IMR-90 (cell line): ENCODE results near the gene MEGF8. TPM values are rescaled to one million over a fixed set of nuclear protein-coding genes. Genes with fewer than 3 reads are reported as not detected.

Source experiments
- ATAC-seq: fragments of 200-7000 bp; cut with Tn5 transposase; 2 replicates; pipeline ENCODE4 v1.9.1; 2020; ENCODE audit warnings: low read depth, mild to moderate bottlenecking, moderate library complexity
- BruUV-seq: library from RNA; stranded (reverse); fragments of 400-500 nt; replicated peaks from 2 replicates; lab custom pipeline; 2021; lab: Mats Ljungman, UMichigan
- CTCF ChIA-PET: fragments of 300-600 bp; formaldehyde crosslinking; extraction: SDS; loops from one replicate; lab custom pipeline; 2021; ENCODE audit warnings: antibody characterized with exemption; lab: Yijun Ruan, JAX
- POLR2A ChIA-PET: fragments of 300-600 bp; sonication (Branson Sonifier 250); formaldehyde crosslinking; loops from one replicate; lab custom pipeline; 2022; ENCODE audit warnings: antibody characterized with exemption; ENCODE audit not compliant: unreplicated experiment; lab: Charles Lee
- DNase-seq: peaks from one replicate; pipeline ENCODE4 v3.0.0; 2013
- H2AFZ ChIP-seq: replicated peaks from 2 replicates; pipeline ENCODE3; 2013; ENCODE audit warnings: low read length, mild to moderate bottlenecking; ENCODE audit not compliant: poor library complexity
- H2AK5ac ChIP-seq: 2 replicates; pipeline ENCODE4 v1.6.1; 2013; ENCODE audit warnings: low read depth, low read length, inconsistent platforms
- H2AK9ac ChIP-seq: replicated peaks from 2 replicates; pipeline ENCODE3; 2013; ENCODE audit warnings: mild to moderate bottlenecking, low read depth, low read length, moderate library complexity; ENCODE audit not compliant: poor library complexity
- H2BK120ac ChIP-seq: 2 replicates; pipeline ENCODE4 v1.6.1; 2013; ENCODE audit warnings: low read depth, low read length, inconsistent platforms
- H2BK15ac ChIP-seq: 3 replicates; pipeline ENCODE4 v1.6.1; 2013; ENCODE audit warnings: low read depth, low read length, inconsistent platforms
- H2BK20ac ChIP-seq: 2 replicates; pipeline ENCODE4 v1.6.1; 2013; ENCODE audit warnings: low read depth, mild to moderate bottlenecking, inconsistent platforms, low read length, moderate library complexity
- H2BK5ac ChIP-seq: 2 replicates; pipeline ENCODE4 v1.6.1; 2013; ENCODE audit warnings: mild to moderate bottlenecking, low read depth, low read length, inconsistent platforms; ENCODE audit not compliant: poor library complexity, severe bottlenecking
- H3K14ac ChIP-seq: replicated peaks from 2 replicates; pipeline ENCODE4 v1.6.1; 2013; ENCODE audit warnings: low read depth, low read length, inconsistent platforms
- H3K18ac ChIP-seq: 2 replicates; pipeline ENCODE4 v1.6.1; 2013; ENCODE audit warnings: low read depth, low read length, control low read depth
- H3K23ac ChIP-seq: 2 replicates; pipeline ENCODE4 v1.6.1; 2013; ENCODE audit warnings: low read depth, low read length, inconsistent platforms
- H3K27ac ChIP-seq: 2 replicates; pipeline ENCODE4 v1.5.1; 2013; ENCODE audit warnings: mild to moderate bottlenecking, control low read depth, low read length; ENCODE audit not compliant: insufficient read depth
- H3K27me3 ChIP-seq: 2 replicates; pipeline ENCODE4 v1.6.1; 2013; ENCODE audit warnings: low read length; ENCODE audit not compliant: control insufficient read depth, insufficient read depth
- H3K36me3 ChIP-seq: 2 replicates; pipeline ENCODE4 v1.6.1; 2013; ENCODE audit warnings: low read length, mixed read lengths; ENCODE audit not compliant: control insufficient read depth, insufficient read depth
- H3K4ac ChIP-seq: 2 replicates; pipeline ENCODE4 v1.6.1; 2013; ENCODE audit warnings: low read depth, low read length, inconsistent platforms
- H3K4me1 ChIP-seq: 2 replicates; pipeline ENCODE4 v1.6.1; 2013; ENCODE audit warnings: low read length, mixed read lengths; ENCODE audit not compliant: control insufficient read depth, insufficient read depth
- H3K4me2 ChIP-seq: 2 replicates; pipeline ENCODE4 v1.6.1; 2013; ENCODE audit warnings: low read depth, mild to moderate bottlenecking, control low read depth, low read length, moderate library complexity
- H3K4me3 ChIP-seq: 2 replicates; pipeline ENCODE4 v1.5.1; 2013; ENCODE audit warnings: low read depth, mild to moderate bottlenecking, control low read depth, low read length, moderate library complexity; ENCODE audit not compliant: insufficient read depth
- H3K56ac ChIP-seq: 2 replicates; pipeline ENCODE4 v1.6.1; 2013; ENCODE audit warnings: low read length, inconsistent platforms; ENCODE audit not compliant: insufficient read depth; ENCODE audit errors: extremely low read depth
- H3K79me1 ChIP-seq, 2 experiments: 2 replicates each; pipeline ENCODE4 v1.6.1; 2013; ENCODE audit warnings: low read length in 2 of 2, inconsistent platforms in 1 of 2, low read depth in 1 of 2
- H3K9ac ChIP-seq: 2 replicates; pipeline ENCODE4 v1.6.1; 2013; ENCODE audit warnings: low read depth, low read length, control low read depth
- H3K9me1 ChIP-seq: 2 replicates; pipeline ENCODE4 v1.6.1; 2013; ENCODE audit warnings: low read length, inconsistent platforms; ENCODE audit not compliant: insufficient read depth
- H3K9me3 ChIP-seq: 2 replicates; pipeline ENCODE4 v1.6.1; 2013; ENCODE audit warnings: low read length; ENCODE audit not compliant: control insufficient read depth, insufficient read depth
- H4K20me1 ChIP-seq: 2 replicates; pipeline ENCODE4 v1.6.1; 2013; ENCODE audit warnings: low read length, inconsistent platforms; ENCODE audit not compliant: insufficient read depth
- H4K5ac ChIP-seq: 2 replicates; pipeline ENCODE4 v1.6.1; 2013; ENCODE audit warnings: mild to moderate bottlenecking, low read depth, low read length, control low read depth
- H4K8ac ChIP-seq, 2 experiments: 2 replicates each; pipeline ENCODE4 v1.6.1; 2013; ENCODE audit warnings: low read depth in 2 of 2, low read length in 2 of 2, control low read depth in 1 of 2, inconsistent platforms in 1 of 2
- H4K91ac ChIP-seq: 2 replicates; pipeline ENCODE4 v1.6.1; 2013; ENCODE audit warnings: low read depth, low read length, inconsistent platforms; ENCODE audit not compliant: insufficient read depth
- CHD1 ChIP-seq: IDR thresholded peaks from 2 replicates; pipeline ENCODE4 v1.6.1; 2012; ENCODE audit warnings: low read depth, low read length, improper control_type of control experiment
- MAFK ChIP-seq: IDR thresholded peaks from 2 replicates; pipeline ENCODE4 v1.6.1; 2012; ENCODE audit warnings: low read depth, low read length, improper control_type of control experiment
- RCOR1 ChIP-seq: IDR thresholded peaks from 2 replicates; pipeline ENCODE4 v1.6.1; 2012; ENCODE audit warnings: mild to moderate bottlenecking, low read length, improper control_type of control experiment; ENCODE audit not compliant: insufficient replicate concordance
- SMC3 ChIP-seq: fragments of 150-350 bp; IDR thresholded peaks from 2 replicates; pipeline ENCODE4 v1.6.1; 2016; ENCODE audit warnings: low read depth, mild to moderate bottlenecking, antibody characterized with exemption, low read length, moderate library complexity
- WGBS, 2 experiments: methylation state at CpG; one replicate each; pipeline versions ENCODE4 v1.1.5 to v1.1.7; 2013; ENCODE audit warnings: missing lambda C conversion rate in 2 of 2; ENCODE audit not compliant: insufficient read length in 1 of 2; ENCODE audit errors: extremely low coverage in 2 of 2; 5-methylcytosine and 5-hydroxymethylcytosine counted together
- dilution Hi-C: fragments of 300-500 bp; cut with HindIII; formaldehyde crosslinking; loops from one replicate; pipeline ENCODE4 v1.14.3; 2018; ENCODE audit warnings: low sequenced_read_pairs; ENCODE audit not compliant: unreplicated experiment
- in situ Hi-C: fragments of 300-500 bp; cut with MboI; formaldehyde crosslinking; loops from 3 replicates; pipeline ENCODE4 v1.14.3; 2019; ENCODE audit warnings: low sequenced_read_pairs, inconsistent platforms, mixed read lengths
- intact Hi-C: fragments of 100-400 bp; cut with micrococcal nuclease; formaldehyde crosslinking; loops from 2 replicates; pipeline ENCODE4 v1.10.0; 2022
- polyA plus RNA-seq, 3 experiments: library from polyadenylated mRNA; depleted of rRNA; stranded (reverse); fragments of >200 nt; gene quantifications; 2 replicates each; pipeline ENCODE4 v1.2.3, GENCODE V29; 2012; ENCODE audit warnings: low replicate concordance in 1 of 3
- total RNA-seq: library from RNA; depleted of rRNA; stranded (reverse); fragments of >200 nt; gene quantifications from 2 replicates; pipeline ENCODE4 v1.2.3, GENCODE V29; 2012
- TF ChIP-seq, protein P1 (sequence below): fragments of 150-350 bp; IDR thresholded peaks from 2 replicates; pipeline ENCODE4 v1.6.1; 2017; ENCODE audit warnings: mild to moderate bottlenecking, antibody characterized with exemption, low read length, low read depth

MEGF8 gene
- total and polyA plus RNA-seq, 2 of the 4 experiments (the other 2 are of a cell fraction), result 2.3 to 12.5 TPM

DNA sequence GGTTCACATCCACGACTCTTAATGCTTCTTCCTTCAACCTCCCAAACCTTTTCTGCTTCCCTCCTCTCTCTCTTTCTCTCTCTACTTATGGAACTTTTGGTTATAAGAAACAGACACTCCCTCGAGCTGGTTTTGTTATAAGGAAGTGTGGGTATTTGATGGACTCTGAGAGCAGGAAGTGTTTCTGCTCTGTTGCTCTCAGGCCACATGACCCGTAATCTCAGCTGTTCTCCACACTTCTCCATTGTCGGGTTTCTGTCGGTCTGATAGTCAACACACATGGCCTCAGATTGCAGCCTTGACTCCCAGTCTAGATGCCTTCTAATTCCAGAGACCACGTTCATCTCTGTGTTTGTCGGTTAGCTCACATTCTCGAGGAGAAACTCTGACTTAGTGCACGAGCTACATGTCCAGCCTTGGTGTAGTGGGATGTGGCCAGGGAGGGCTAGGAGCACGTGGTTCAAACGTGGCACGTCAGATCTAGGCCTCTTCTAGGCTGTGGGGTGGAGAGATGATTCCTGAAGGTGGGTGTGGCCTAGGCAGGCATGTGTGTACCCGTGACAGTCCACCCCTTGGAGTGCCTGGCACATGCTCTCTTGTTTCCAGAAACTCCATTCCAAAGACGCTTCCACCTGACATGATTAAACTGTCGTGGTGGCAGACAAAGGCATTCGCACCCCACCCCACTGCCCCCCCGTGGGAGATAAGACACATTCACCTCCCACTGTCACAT is 38.3 kb downstream of the MEGF8 start:
- WGBS, 2 experiments, result 93% methylated on average over 6 of the region's 17 CpGs; no CpG with 5 or more reads in 1 of the 2 experiments
- H3K4me2 ChIP-seq, result no peak overlapping the region
- DNase-seq, result no peak
- no peak overlapping the region for H3K4ac ChIP-seq
- no peak overlapping the region for H2BK5ac ChIP-seq
- no peak overlapping the region for H4K8ac ChIP-seq
- H4K20me1 ChIP-seq, result peaks cover 3% of the 10 kb centered on the region; the same call in 1 of the 2 replicates
- no peak for ATAC-seq
- intact Hi-C loops (no loop called here), dilution Hi-C loops (no loop called here), in situ Hi-C loops (no loop called here)
- H2AFZ ChIP-seq, result no peak overlapping the region
- H3K18ac ChIP-seq, result no peak overlapping the region
- peaks cover 2% of the 10 kb centered on the region; the same call in 1 of the 2 replicates for H3K9me3 ChIP-seq
- H4K5ac ChIP-seq, result no peak overlapping the region
- no peaks in the 10 kb centered on the region for H3K27me3 ChIP-seq
- H2BK20ac ChIP-seq, result no peak overlapping the region
- no peak overlapping the region for H3K23ac ChIP-seq
- no peak overlapping the region for H2AK9ac ChIP-seq
- no peak overlapping the region for H3K9ac ChIP-seq
- no peak overlapping the region for H3K27ac ChIP-seq
- ChIA-PET POLR2A (no interaction called here), CTCF (no interaction called here)
- TF ChIP-seq RCOR1, result no peak
- TF ChIP-seq, protein P1, sequence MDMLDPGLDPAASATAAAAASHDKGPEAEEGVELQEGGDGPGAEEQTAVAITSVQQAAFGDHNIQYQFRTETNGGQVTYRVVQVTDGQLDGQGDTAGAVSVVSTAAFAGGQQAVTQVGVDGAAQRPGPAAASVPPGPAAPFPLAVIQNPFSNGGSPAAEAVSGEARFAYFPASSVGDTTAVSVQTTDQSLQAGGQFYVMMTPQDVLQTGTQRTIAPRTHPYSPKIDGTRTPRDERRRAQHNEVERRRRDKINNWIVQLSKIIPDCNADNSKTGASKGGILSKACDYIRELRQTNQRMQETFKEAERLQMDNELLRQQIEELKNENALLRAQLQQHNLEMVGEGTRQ, result no peak
- TF ChIP-seq MAFK, result no peak
- no peak for TF ChIP-seq CHD1
- no peak for TF ChIP-seq SMC3
- no peak overlapping the region for H3K4me3 ChIP-seq
- peaks cover 24% of the 10 kb centered on the region for H3K36me3 ChIP-seq
- H2BK15ac ChIP-seq, result no peak overlapping the region
- peaks cover 6% of the 10 kb centered on the region for H3K9me1 ChIP-seq
- BruUV-seq, result no TSS peak
- no peaks in the 10 kb centered on the region for H3K79me1 ChIP-seq
- no peak overlapping the region for H3K56ac ChIP-seq
- H3K14ac ChIP-seq, result no peak overlapping the region
- H4K91ac ChIP-seq, result no peak overlapping the region
- peaks cover 2% of the 10 kb centered on the region; the same call in 1 of the 2 replicates for H3K4me1 ChIP-seq
- no peak overlapping the region for H2AK5ac ChIP-seq
- H2BK120ac ChIP-seq, result no peak overlapping the region
